GM18907 (cell line): ENCODE measurements around the gene GPR6.

Experiments used
- ATAC-seq: cut with Tn5 transposase; IDR thresholded peaks from one replicate; pipeline ENCODE4 v1.9.1; 2021; ENCODE audit warnings: mild to moderate bottlenecking, moderate library complexity; ENCODE audit not compliant: unreplicated experiment

Gene GPR6, protein sequence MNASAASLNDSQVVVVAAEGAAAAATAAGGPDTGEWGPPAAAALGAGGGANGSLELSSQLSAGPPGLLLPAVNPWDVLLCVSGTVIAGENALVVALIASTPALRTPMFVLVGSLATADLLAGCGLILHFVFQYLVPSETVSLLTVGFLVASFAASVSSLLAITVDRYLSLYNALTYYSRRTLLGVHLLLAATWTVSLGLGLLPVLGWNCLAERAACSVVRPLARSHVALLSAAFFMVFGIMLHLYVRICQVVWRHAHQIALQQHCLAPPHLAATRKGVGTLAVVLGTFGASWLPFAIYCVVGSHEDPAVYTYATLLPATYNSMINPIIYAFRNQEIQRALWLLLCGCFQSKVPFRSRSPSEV

DNA sequence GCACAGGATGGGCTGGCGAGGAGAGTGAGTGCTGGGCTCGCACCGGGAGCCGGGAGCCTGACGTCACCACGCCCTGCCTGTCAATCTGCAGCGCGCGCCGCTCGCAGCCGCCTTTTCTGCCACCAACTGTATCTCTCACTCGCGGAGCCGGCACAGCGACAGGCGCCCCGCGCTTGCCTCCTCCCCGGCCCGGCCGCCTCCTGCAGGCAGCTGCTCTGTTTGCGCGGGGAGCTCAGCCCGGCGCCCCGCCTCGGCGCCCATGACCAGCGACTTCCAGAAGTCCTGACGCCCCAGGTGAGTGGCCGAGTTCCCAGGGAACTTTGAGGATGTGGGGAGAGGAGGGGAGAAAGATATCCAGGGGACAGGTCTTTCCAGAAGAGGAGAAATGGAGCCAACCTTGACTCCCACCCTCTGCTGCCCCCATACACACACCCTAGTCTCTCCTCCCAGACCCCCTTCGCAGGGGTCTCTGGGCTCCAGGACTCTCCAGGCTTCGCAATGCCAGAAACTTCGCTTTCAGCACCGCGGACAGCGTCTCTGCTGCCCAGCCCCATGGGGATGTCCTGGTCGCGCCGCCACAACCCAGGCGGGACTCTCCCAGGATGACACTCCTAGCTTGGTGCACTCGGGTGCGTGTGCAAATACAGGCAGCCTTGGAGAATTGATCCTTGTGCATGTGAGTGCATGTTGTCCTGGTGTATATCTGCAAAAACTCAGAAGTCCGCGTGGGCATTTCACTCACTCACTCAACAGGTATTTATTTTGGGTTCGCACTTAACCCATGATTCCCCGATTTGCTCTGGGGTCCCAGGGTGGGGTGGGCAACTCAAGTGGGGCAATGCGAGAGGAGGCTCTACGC, at the start of gene GPR6:
Gene GPR6 (plus strand): TSS at position 138 of the 859 bp plus-strand sequence. CDS start 802 bp downstream, outside the sequence.
- ATAC-seq, result no peak

DNA sequence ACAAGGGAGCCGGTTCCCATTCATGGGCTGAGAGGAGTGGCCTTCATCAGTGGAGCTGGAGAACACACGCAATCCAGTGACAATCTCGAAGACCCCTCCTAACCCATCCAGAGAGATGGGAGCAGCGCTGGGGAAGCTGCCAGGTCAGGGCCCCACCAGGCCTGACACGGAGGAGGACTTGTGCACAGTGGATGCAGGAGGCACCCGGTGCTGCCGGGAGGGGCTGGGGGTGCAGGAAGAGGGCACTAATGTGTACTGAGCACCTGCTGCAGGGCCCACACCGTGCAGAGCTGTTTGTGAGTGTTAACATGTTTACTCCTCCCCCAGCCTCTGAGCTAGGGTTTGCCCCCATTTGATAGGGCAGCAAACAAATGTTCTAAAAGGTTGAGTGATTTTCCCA, 43.8 kb upstream of the GPR6 start:
- ATAC-seq, result no peak

DNA sequence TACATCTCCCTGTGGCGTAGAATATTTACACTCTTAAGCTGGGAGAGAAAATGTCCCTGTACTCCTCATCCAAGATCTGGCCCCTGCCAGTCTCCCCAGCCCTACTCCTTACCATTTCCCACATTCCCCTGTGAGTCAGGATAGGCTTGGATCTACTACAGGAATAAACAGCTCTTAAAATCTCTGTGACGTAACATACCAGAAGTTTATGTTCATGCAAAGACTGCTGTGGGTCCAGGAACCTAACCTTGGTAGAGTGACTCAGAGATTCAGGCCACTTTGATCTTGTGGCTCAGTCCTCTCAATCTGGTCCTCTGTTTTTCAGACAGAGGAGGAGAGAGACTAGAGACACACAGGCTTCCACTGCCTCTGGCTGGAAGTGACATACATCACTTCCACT, 38.5 kb upstream of the GPR6 start:
- ATAC-seq, result no peak

DNA sequence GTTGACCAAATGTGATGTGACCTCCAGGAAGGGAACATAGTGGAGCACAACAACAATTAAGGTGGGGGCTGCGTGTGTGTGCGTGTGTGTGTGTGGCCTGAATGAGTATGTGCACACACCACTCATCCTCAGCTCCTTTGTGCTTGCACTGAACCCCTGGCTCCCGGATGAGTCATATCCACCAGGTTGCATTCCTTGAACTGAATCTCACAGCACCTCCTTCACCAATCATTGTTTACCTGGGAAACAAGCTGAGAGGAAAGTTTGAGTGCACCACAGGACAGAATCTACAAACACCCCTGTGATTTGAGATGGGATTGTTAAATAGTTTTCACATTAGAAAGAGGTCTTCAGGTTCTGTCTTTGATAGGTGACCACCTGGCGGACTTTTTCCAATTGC, 33.7 kb upstream of the GPR6 start:
- no peak for ATAC-seq

DNA sequence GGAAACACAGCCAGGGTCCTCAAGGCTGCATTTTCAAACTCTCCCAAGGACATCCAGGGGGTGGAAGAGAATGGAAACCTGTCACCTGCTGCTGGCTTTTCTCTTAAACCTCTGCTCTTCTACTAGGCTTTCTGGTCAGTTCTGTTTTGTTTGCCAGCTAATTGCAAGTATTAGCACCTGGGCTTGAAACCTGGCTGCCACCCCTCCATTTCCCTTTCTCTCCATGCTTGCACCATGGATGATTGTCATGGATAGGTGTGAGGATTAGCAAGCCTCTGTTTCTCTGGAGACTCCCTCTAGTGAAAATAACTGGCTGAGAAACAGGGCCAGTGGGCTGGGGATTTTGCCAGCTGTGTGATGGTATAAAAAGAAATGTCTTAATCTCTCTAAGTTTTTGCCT, 33.0 kb upstream of the GPR6 start:
- ATAC-seq, result no peak

DNA sequence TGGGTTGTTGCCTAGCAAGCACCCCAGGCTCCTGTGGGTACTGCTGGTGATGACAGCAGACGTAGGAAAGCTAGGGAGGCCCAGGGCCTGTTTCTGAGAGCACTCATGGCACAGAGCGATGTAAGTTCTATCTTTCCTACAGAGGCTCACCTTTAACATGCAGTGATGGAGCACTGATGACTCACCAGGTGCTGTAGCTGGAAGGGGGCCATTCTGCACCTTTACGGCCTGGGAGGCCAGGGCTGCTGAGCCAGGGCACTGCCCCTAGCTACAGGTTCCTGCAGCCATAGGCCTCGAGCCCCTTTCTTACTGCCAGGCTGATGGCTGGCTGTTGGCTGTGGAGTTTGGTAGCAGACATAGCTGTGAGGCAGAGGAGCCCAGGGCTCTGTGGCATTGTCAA, 31.1 kb upstream of the GPR6 start:
- no peak for ATAC-seq

DNA sequence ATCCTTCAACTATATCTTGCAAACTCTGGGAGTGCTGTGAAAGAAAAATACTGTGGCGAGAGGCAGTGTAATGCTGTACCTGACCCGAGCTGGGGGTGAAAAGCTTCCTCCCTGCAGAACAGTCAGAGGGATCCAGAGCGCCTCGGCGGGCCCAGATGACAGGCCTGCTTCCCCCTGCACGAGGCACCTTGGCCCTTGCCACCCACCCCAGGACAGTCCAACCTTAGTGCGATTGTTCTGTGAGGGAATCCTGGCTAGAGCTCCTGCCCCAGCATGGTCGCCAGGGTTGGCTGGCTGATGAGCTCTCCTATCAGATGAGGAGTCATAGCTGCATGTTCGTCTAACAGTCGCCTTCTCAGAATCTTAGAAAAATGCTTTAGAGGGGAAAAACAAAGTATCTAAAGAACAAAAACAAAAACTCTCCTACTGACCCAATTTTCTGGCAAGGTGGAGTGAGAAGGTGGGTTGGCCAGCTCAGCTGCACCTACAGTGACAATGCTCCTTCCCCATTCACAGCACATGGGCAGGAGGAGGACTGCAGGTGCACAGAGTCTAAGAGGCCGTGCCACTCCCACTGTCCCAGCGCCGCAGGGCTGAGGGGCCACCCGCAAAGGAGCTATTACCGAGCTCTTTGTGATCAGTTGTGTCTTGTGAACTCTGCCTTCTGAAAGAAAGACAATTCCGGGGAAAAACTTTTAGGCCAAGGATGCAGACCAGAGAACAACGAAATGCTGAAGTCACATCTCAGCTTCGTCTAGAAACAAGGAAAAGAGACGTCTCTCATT, 28.6 kb upstream of the GPR6 start:
- ATAC-seq, result no peak

DNA sequence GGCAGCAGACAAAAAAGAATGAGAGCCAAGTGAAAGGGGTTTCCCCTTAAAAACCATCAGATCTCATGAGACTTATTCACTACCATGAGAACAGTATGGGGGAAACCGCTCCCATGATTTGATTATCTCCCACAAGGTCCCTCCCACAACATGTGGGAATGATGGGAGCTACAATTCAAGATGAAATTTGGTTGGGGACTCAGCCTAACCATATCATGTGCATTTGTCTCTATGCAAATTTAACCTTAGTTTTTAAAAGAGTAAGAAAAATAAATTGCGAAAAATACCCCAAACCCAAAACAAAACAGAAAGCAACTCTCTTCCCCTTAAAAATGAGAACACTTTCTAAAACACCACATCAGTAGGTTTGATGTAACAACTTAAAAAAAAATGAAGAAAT, 22.6 kb upstream of the GPR6 start:
- no peak for ATAC-seq

DNA sequence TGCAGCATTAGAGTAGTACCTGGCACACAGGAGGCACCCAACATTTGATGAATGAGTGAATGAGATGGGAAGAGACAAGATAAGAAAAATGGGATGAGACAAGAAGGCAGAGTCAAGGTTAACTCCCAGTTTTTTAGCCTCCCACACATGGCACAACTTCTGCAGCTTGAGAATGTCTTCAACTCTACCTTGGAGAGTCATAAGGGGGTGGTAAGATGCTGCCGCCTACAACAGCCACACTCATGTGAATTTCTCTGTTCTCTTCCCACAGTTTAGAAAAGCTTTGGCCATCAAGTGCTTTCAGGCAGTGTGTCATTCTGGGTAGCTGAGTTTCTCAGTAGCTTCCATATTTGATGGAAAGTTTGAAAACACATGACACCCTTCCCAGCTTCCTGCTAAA, 19.5 kb upstream of the GPR6 start:
- ATAC-seq, result no peak

DNA sequence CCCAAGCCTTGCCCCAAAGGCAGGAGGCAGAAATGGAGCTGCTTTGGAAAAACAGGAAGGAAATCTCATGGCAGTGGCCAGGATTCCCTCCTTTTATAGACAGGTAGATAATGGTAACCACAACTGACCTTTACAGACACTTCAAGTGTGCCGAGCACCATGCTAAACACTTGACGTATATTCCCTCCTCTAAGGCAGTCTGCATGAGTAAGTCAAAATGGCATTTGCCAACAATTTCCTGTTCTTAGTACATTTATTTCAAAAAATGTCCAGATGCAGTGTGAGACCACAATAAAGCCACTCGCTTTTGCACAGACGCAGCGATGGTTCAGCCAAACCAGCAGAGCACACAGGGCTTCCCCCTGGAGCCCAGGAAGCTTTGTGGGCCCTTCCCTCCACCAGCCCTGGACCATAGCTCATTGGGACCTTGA, 16.5 kb upstream of the GPR6 start:
- ATAC-seq, result no peak

DNA sequence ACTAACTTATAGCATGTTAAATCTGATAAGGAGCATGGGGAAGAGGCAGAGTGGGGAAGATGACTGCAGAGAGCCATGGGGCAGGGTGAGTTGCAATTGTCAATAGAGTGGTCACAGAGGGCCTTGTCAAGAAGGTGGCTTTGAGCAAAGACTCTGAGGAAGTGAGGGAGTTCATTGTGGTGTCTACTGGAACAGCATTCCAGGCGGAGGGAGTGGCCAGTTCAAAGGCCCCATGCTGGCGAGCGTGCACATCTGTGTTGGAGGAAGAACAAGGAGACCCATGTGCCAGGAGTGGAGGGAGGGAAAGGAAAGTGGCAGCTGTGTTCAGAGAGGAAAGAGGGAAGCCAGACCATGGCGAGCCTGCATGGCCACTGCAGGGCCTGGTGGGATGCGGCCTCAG, 15.8 kb upstream of the GPR6 start:
- no peak for ATAC-seq

DNA sequence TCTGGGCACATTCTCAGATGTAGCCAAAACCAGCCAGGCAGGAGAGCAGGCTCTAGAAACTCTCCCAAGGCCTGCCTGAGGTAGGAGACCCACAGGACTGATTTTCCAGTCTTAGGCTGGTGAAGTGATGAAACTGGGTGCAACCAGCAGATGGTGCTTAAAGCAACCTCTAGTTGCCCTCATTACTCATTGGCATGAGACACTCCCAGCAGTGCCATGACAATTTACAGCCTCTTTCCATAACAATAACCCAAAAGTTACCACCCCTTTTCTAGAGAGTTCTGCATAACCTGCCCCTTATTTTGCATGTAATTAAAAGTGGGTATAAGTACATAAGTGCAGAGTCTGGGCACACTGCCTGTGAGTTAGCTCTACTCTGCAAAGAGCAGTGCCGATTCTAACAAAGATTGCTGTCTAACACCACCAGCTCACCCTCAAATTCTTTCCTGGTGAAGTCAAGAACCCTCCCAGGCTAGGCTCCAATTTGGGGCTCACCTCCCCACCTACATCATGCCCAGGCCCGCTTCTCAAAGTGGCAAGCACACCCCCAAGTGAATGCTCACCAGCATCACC, 14.4 kb upstream of the GPR6 start:
- ATAC-seq, result no peak

DNA sequence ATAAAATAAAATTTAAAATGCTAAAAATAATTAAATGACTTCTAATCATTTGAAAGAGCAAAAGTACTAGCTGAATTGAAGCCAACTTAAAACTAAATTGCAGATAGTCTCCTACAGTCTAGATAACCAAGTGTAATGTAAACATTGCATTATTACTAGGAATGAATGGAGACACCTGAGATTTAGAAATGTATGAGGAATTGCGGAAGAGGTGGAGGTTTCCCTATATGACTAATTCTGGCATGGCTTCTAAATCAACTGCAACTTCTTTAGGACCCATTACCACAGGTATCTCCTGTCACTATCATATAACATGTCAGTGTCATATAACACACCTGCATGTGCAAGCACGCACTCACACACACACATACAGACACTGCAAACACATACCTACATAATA, 13.2 kb upstream of the GPR6 start:
- ATAC-seq, result no peak

DNA sequence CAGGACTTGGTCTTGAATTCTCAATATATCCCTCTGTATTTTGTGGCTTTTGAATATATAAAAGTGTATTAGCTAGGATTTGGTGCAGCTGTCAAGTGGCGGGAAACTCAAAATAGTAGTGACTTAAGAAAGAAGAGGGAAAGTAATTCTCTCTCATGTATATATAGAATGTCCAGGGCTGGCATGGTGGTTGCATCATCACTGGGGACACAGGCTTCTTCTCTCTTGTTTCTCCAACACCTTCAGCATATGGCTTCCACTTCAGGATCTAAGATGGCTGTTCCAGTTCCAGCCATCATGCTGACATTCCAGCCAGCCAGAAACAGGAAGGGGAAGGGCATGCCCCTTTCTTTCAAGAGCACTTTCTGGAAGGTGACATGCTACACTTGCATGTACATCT, 11.8 kb upstream of the GPR6 start:
- no peak for ATAC-seq

DNA sequence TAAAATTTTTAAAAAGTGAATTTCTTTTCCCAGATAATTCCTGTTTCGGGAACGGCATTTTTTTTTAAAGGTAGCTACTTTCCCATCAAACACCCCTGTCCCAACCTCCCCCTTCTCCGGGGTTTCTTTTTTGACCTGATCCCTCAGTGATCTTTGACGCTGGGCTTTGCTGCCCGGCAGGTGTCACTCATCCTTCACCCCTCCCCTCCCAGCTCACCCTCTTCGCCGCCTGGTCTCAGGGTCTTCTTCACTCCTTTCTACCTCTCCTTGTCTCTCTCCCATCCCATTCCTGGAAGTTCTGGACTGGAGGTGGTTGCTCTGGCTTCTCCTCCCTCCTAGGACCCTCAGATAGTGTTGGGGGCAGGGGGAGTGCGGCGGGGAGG, 329 bp upstream of the GPR6 start:
- no peak for ATAC-seq

DNA sequence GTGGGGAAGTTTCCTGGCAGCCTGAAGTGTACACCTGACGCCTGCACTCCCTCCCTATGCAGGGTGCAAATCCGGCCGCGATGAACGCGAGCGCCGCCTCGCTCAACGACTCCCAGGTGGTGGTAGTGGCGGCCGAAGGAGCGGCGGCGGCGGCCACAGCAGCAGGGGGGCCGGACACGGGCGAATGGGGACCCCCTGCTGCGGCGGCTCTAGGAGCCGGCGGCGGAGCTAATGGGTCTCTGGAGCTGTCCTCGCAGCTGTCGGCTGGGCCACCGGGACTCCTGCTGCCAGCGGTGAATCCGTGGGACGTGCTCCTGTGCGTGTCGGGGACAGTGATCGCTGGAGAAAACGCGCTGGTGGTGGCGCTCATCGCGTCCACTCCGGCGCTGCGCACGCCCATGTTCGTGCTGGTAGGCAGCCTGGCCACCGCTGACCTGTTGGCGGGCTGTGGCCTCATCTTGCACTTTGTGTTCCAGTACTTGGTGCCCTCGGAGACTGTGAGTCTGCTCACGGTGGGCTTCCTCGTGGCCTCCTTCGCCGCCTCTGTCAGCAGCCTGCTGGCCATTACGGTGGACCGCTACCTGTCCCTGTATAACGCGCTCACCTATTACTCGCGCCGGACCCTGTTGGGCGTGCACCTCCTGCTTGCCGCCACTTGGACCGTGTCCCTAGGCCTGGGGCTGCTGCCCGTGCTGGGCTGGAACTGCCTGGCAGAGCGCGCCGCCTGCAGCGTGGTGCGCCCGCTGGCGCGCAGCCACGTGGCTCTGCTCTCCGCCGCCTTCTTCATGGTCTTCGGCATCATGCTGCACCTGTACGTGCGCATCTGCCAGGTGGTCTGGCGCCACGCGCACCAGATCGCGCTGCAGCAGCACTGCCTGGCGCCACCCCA, 1.2 kb downstream of the GPR6 start:
- no peak for ATAC-seq

DNA sequence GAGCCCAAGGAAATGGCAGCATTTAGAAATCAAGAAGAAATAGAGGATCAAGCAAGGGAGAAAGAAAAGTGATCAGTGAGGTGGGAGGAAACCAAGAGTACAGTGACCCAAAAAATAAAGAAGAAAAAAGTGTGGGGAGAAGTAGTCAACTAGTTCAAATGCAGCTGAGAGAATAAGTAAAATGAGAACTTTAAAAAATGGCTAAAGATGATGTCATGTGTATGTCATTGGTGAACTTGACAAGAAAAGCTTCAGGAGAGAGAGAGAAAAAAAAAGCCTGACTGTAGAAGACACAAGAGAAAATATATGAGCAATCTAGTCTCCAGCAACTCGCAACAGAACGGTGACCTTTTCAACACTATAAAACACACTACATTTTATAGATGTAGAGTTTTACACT, 6.3 kb downstream of the GPR6 start:
- ATAC-seq, result no peak

DNA sequence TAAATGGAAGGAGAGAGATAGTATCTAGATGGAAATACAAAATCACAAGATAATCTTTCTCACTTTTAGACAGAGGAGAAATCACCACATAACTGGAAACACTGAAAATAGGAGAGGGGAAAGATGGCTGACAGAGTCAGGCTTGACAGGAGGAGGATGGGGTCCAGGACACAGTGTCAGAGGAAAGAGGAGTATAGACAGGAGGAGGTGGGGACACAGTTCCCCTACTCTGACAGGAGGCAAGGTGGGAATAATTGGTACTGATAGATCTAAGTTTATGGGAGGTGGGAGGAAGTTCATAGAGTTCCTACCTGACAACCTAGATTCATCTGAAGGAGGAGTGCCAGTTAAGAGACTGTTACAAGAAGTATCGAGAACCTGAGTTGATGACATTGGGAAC, 9.1 kb downstream of the GPR6 start:
- no peak for ATAC-seq

DNA sequence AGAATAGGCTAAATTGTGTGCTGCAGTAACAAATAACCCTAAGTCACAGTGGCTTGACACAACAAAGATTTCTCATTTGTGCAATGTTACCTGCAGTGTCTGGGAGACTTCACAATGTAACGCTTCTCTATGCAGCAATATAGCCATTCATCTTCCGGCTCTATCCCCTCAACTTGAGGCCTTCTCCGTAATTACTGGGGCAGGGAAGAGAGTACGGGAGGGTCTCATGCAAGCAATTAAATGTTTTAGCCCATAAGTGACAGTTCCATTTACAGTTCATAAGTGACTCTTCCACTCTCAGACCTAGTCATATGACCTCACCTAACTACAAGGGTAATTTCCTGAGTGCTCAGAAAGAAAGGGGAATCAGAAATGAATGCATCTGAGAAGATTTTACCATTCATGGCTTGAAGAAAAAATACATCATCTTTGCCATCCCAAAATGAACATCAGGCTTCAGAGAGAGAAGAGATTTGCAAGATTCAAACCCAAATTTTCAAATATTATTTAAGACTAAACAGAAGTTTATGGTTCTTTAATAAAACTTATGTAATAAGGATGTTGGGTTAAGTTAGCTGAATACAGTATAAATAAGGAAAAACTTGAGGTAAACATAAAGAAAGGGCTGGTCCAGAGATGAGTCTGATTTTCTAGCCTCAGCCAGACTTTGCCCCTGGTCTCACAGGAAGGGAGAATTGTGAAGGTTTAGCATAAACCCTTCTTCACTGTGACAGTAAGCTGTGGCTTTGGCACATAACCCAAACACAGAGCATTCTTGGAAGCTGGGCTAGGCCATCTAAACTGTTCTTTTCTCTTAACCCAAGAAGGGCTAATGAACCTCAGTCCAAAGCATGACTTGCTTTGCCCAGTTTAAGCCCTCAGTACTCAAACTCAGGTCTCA, 13.3 kb downstream of the GPR6 start:
- ATAC-seq, result no peak
